GM10248 (cell line): ENCODE results near the gene PLA2G4A.

ENCODE experiments used
- CTCF ChIA-PET: fragments of 300-600 bp; sonication (Branson Sonifier 250); formaldehyde crosslinking; extraction: SDS; loops from one replicate; lab custom pipeline; 2021; ENCODE audit warnings: antibody characterized with exemption; lab: Yijun Ruan, JAX
- POLR2A ChIA-PET: fragments of 350-650 bp; sonication (Branson Sonifier 250); formaldehyde crosslinking; extraction: SDS; loops from one replicate; lab custom pipeline; 2020; ENCODE audit warnings: antibody characterized with exemption; lab: Yijun Ruan, JAX
- DNase-seq: peaks from one replicate; pipeline ENCODE4 v3.0.0; 2012; ENCODE audit errors: extremely low spot score
- TF ChIP-seq, protein P1 (sequence below): IDR thresholded peaks from 2 replicates; pipeline ENCODE4 v1.5.1; 2012; ENCODE audit warnings: mild to moderate bottlenecking, low read depth; ENCODE audit errors: extremely low read depth, missing control alignments, control extremely low read depth

The PLA2G4A gene

DNA sequence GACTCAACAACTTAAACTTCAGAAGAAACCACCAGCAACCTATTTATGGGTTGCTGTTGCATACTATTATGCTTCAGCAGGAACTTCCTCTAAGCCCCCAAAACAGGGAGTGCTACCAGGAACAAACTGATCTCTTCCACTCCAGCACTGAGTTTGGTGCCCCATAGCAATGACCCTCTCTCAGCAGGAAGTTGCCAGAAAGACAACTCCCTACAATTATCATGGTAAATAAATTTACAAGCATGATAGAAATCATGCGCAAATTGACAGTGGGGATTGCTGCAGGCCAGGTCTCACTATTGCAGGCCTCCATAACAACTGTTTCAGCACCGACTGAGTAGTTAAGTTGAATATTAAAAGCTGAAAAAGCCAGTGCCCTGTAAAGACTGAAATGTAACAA is 180.6 kb downstream of the PLA2G4A start:
- ChIA-PET CTCF (no interaction called here), POLR2A (no interaction called here)
- DNase-seq = no peak
- TF ChIP-seq, protein P1, sequence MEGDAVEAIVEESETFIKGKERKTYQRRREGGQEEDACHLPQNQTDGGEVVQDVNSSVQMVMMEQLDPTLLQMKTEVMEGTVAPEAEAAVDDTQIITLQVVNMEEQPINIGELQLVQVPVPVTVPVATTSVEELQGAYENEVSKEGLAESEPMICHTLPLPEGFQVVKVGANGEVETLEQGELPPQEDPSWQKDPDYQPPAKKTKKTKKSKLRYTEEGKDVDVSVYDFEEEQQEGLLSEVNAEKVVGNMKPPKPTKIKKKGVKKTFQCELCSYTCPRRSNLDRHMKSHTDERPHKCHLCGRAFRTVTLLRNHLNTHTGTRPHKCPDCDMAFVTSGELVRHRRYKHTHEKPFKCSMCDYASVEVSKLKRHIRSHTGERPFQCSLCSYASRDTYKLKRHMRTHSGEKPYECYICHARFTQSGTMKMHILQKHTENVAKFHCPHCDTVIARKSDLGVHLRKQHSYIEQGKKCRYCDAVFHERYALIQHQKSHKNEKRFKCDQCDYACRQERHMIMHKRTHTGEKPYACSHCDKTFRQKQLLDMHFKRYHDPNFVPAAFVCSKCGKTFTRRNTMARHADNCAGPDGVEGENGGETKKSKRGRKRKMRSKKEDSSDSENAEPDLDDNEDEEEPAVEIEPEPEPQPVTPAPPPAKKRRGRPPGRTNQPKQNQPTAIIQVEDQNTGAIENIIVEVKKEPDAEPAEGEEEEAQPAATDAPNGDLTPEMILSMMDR = no peak

GRCh38 chr1:187010571-187011309 is 182.0 kb downstream of the PLA2G4A start:
- TF ChIP-seq, protein P1 = no peak
- POLR2A ChIA-PET = no interaction called here
- DNase-seq = no peak
- CTCF ChIA-PET = interaction anchor here (1.1 kb wide), 1 partner anchor 44 kb away, joined by 3 read pairs; no protein-coding TSS in a partner anchor

GRCh38 chr1:187013582-187014200 is 184.9 kb downstream of the PLA2G4A start:
- ChIA-PET POLR2A (no interaction called here), CTCF (no interaction called here)
- no peak for DNase-seq
- TF ChIP-seq, protein P1 = no peak

- ChIA-PET POLR2A (no interaction called here), CTCF (interaction anchor here (1.0 to 2.5 kb wide), 3 partner anchors 9 to 14 kb away, joined by 3 to 8 read pairs (median 3); no protein-coding TSS in a partner anchor)
- no peak for DNase-seq
- TF ChIP-seq, protein P1 = no peak
Observed at GRCh38 chr1:187018291-187018690, 189.5 kb downstream of the PLA2G4A start.

- POLR2A ChIA-PET = no interaction called here
- DNase-seq = no peak
- TF ChIP-seq, protein P1 = no peak
- CTCF ChIA-PET = interaction anchor here (2.7 kb wide), 1 partner anchor 10 kb away, joined by 8 read pairs; no protein-coding TSS in a partner anchor
Observed at GRCh38 chr1:187027253-187027652, 198.5 kb downstream of the PLA2G4A start.

DNA sequence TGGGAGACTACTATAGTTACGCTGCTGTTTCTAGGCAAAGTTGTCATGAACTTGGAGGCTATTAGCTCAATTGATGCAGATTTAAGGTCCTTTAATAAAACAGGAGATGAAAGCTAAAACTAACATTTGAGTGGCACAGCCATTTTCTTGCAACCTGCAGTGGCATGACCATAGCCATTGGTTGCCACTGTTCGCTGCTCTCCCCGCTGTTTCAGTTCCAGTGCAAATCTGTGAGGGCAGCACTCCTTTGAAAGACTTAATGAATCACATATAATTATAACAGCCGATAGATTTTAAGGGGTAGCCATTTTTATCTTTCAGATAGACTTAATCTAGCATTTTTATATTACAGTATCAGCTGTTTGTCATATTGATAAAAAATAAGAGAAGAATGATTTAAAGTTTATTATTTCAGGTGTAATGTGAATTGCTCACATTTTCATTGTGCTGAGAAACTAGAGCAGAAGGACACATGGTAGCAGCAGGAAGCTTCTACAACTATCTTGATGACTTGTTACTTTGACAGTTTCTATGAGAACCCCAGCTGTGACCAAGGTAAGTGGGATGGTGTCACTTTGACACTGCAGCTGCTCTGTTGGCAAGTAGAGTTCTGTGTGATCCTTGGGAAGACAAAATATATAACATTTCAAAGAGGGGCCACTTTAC is 203.7 kb downstream of the PLA2G4A start:
- TF ChIP-seq, protein P1 = no peak
- no peak for DNase-seq
- POLR2A ChIA-PET = no interaction called here
- CTCF ChIA-PET = interaction anchor here (0.7 to 2.5 kb wide), 4 partner anchors 14 to 153 kb away, joined by 3 to 9 read pairs (median 4); no protein-coding TSS in a partner anchor
